ENCODE measurements around the gene CELF2.

The CELF2 gene

DNA sequence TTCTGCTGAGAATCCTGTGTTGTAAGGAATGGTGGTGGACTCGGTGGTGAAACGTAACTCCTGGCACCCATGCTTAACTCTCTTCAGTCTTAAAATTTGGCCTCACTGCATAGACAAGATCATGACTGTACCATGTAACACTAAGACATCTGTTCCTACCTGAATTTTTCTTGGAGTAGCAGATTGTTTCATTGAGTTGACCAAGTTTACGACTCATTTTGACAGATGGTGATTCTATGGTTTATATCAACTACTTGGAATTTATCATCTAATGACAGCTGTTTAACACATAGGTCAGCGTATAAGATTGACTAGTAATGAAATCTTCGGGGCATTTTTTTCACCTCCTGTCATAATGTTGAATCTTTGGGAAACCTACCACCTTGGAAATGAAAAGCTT lies 184.2 kb downstream of the CELF2 start:
- Histone ChIP-seq H3K4me1 (ENCODE audit: insufficient read depth, low read length) (peaks cover 25% of the 10 kb centered on the region), H3K9ac (ENCODE audit: low read length) (no peak overlapping the region), H3K9me3 (ENCODE audit: low read length) (no peaks in the 10 kb centered on the region), H3K27ac (ENCODE audit: low read depth, low read length) (no peak overlapping the region), H3K36me3 (ENCODE audit: insufficient read depth, low read length) (peaks cover 4% of the 10 kb centered on the region), H3K4me3 (ENCODE audit: low read depth in 1 of 2, low read length in 2 of 2) (no peak overlapping the region), H3K27me3 (ENCODE audit: control insufficient read depth in 1 of 2, insufficient read depth in 2 of 2, low read length in 2 of 2) (no peaks in the 10 kb centered on the region)

DNA sequence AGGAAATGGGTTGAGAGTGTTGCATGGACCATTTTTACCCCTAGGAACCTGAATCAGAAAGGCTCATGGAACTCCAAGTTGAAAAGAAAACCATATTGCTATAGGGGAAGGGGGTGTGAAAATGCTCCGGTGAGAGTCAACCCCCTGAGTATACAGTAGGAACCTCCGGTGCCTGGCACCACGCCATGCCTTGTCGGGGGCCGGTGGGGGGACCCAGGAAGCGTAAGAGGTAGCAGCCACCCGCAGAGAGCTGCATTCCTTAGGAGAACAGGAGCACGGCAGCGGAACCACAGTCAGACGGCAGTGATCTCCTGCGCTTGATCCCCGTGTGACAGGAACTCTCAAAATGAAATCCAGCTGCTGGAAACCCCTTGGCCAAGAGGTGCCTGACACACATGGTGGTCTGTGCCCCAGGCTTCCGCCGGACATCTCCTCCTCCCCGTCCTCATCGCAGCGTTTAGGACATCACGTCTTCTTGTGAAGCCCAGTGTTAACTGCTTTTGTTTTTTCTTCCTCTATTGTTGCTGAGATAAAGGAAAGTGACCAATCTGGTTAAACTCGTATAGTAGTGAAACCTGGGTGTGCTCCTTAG lies 186.8 kb downstream of the CELF2 start:
- Histone ChIP-seq H3K4me1 (ENCODE audit: insufficient read depth, low read length) (peaks cover 13% of the 10 kb centered on the region), H3K27ac (ENCODE audit: low read depth, low read length) (no peak overlapping the region), H3K9me3 (ENCODE audit: low read length) (no peaks in the 10 kb centered on the region), H3K9ac (ENCODE audit: low read length) (no peak overlapping the region), H3K27me3 (ENCODE audit: control insufficient read depth in 1 of 2, insufficient read depth in 2 of 2, low read length in 2 of 2) (no peaks in the 10 kb centered on the region), H3K36me3 (ENCODE audit: insufficient read depth, low read length) (peaks cover under 1% of the 10 kb centered on the region), H3K4me3 (ENCODE audit: low read depth in 1 of 2, low read length in 2 of 2) (no peak overlapping the region)

- no peaks in the 10 kb centered on the region for H3K27me3 ChIP-seq (ENCODE audit: control insufficient read depth in 1 of 2, insufficient read depth in 2 of 2, low read length in 2 of 2)
- no peaks in the 10 kb centered on the region for H3K36me3 ChIP-seq (ENCODE audit: insufficient read depth, low read length)
- H3K9me3 ChIP-seq (ENCODE audit: low read length) = no peaks in the 10 kb centered on the region
- H3K4me1 ChIP-seq (ENCODE audit: insufficient read depth, low read length) = peaks cover 18% of the 10 kb centered on the region
- no peak overlapping the region for H3K27ac ChIP-seq (ENCODE audit: low read depth, low read length)
- H3K4me3 ChIP-seq (ENCODE audit: low read depth in 1 of 2, low read length in 2 of 2) = no peak overlapping the region
- no peak overlapping the region for H3K9ac ChIP-seq (ENCODE audit: low read length)
These were observed 187.5 kb downstream of the CELF2 start for GRCh38 chr10:11205030-11205772.

DNA sequence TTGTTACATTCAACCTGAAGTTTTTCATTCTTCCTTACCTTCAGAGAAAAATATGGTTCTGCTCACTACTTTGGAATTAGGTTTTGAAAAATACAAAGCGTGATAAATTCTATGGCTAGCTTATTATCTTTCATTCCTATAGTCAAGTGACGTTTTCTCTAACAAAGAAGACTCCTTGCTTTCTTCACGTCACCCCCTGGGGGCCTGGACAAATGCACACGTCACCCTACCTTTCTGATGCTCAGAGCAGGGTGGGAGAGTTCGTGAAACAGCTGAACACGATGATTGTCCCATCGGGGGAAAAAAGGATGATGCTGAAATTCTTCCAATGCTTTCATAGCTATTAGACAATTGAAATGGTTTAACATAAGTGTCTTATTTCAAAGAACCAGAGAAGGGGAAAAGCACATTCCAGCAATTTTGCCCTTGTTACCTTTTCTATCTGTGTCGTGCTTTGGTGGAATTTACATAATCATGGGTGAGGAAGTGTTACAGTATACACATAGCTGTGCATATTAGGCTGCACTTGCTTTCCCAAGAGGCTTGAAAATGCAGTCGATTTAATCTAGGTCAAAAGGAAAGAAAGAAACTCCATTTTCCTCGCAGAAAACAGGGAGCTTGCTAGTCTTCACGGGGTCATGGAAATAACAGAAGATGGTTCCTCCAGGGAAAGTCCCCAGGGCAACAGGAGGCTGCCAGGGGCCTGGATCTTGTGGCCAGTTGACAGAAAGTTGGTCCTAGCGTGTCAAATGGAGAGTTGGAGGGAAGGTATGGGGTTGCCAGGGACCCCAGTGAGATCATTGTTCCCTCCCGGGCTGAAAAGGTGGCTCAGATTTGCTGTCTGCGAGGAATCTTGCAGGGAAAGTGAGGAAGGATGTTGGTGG lies 189.2 kb downstream of the CELF2 start:
- Histone ChIP-seq H3K36me3 (ENCODE audit: insufficient read depth, low read length) (no peaks in the 10 kb centered on the region), H3K27me3 (ENCODE audit: control insufficient read depth in 1 of 2, insufficient read depth in 2 of 2, low read length in 2 of 2) (no peaks in the 10 kb centered on the region), H3K4me1 (ENCODE audit: insufficient read depth, low read length) (peaks cover 21% of the 10 kb centered on the region), H3K4me3 (ENCODE audit: low read depth in 1 of 2, low read length in 2 of 2) (no peak overlapping the region), H3K9me3 (ENCODE audit: low read length) (no peaks in the 10 kb centered on the region), H3K27ac (ENCODE audit: low read depth, low read length) (no peak overlapping the region), H3K9ac (ENCODE audit: low read length) (no peak overlapping the region)

DNA sequence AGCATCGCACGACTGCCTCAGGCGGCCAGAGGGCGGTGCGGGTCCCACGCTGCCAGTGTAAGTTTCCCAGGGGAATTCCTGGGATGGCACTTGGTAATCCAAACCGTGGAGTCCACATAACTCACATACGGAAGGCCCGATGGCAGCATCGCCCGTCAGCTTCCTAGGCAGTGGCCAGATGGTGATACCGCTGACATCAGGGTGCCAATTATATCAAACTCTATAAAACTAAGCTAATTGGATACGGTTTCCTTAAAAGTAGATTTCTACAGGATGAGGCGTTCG lies 189.8 kb downstream of the CELF2 start:
- Histone ChIP-seq H3K27ac (ENCODE audit: low read depth, low read length) (no peak overlapping the region), H3K27me3 (ENCODE audit: control insufficient read depth in 1 of 2, insufficient read depth in 2 of 2, low read length in 2 of 2) (no peaks in the 10 kb centered on the region), H3K4me1 (ENCODE audit: insufficient read depth, low read length) (peaks cover 25% of the 10 kb centered on the region), H3K9ac (ENCODE audit: low read length) (no peak overlapping the region), H3K9me3 (ENCODE audit: low read length) (no peaks in the 10 kb centered on the region), H3K4me3 (ENCODE audit: low read depth in 1 of 2, low read length in 2 of 2) (no peak overlapping the region), H3K36me3 (ENCODE audit: insufficient read depth, low read length) (no peaks in the 10 kb centered on the region)

GRCh38 chr10:11208243-11208642 lies 190.6 kb downstream of the CELF2 start:
- H3K9ac ChIP-seq (ENCODE audit: low read length) = no peak overlapping the region
- H3K4me1 ChIP-seq (ENCODE audit: insufficient read depth, low read length) = peaks cover 25% of the 10 kb centered on the region
- no peaks in the 10 kb centered on the region for H3K36me3 ChIP-seq (ENCODE audit: insufficient read depth, low read length)
- H3K9me3 ChIP-seq (ENCODE audit: low read length) = no peaks in the 10 kb centered on the region
- H3K27me3 ChIP-seq (ENCODE audit: control insufficient read depth in 1 of 2, insufficient read depth in 2 of 2, low read length in 2 of 2) = no peaks in the 10 kb centered on the region
- H3K4me3 ChIP-seq (ENCODE audit: low read depth in 1 of 2, low read length in 2 of 2) = no peak overlapping the region
- H3K27ac ChIP-seq (ENCODE audit: low read depth, low read length) = no peak overlapping the region

DNA sequence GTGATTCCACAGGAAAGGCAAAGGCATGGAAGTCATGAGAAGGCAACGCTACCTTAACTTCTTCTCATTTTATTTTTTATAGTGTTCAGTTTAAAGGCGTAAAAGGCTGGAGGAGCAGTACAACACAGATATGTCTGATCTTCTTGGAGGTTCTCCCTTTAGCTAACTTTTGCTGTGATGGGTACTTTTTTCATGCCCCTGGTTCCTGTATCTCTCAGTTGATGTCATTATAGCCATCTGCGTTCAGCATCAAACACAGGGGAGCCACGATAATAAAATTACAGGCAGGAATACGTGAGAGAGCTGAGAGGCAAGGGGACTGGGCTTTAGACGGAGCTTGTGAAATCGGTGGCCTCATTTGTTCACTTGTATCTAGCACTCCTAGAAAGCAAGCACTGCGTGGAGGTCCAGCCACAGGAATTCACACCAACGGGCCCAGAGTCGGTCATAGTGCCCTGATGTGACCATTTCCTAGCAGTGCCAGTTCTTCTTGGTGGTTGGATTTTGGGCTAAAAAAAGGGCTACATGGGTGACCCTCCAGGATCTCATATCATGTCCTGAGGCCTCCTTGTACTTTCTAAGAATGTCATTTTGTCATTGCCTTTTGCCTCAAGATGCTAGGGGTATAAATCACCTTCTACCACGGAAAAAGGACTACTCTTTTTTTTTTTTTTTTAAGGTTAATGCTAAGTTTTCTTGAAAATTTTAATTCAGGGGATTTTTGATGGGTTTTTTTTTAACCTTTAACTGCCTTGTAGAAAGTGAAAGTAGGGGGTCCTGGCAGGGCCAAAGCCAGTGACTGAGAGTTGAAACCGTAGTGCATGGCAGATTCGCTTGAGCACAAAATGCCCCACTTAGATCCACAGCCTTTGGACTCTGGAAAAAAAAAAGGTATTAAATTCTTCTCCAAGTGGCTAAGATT lies 191.5 kb downstream of the CELF2 start:
- H3K4me1 ChIP-seq (ENCODE audit: insufficient read depth, low read length) = peaks cover 25% of the 10 kb centered on the region
- no peaks in the 10 kb centered on the region for H3K27me3 ChIP-seq (ENCODE audit: control insufficient read depth in 1 of 2, insufficient read depth in 2 of 2, low read length in 2 of 2)
- H3K36me3 ChIP-seq (ENCODE audit: insufficient read depth, low read length) = no peaks in the 10 kb centered on the region
- H3K9me3 ChIP-seq (ENCODE audit: low read length) = no peaks in the 10 kb centered on the region
- H3K4me3 ChIP-seq (ENCODE audit: low read depth in 1 of 2, low read length in 2 of 2) = no peak overlapping the region
- no peak overlapping the region for H3K9ac ChIP-seq (ENCODE audit: low read length)
- H3K27ac ChIP-seq (ENCODE audit: low read depth, low read length) = no peak overlapping the region

GRCh38 chr10:11209830-11210181 lies 192.1 kb downstream of the CELF2 start:
- H3K36me3 ChIP-seq (ENCODE audit: insufficient read depth, low read length) = no peaks in the 10 kb centered on the region
- peaks cover 25% of the 10 kb centered on the region for H3K4me1 ChIP-seq (ENCODE audit: insufficient read depth, low read length)
- no peak overlapping the region for H3K4me3 ChIP-seq (ENCODE audit: low read depth in 1 of 2, low read length in 2 of 2)
- H3K9me3 ChIP-seq (ENCODE audit: low read length) = no peaks in the 10 kb centered on the region
- H3K9ac ChIP-seq (ENCODE audit: low read length) = no peak overlapping the region
- no peak overlapping the region for H3K27ac ChIP-seq (ENCODE audit: low read depth, low read length)
- H3K27me3 ChIP-seq (ENCODE audit: control insufficient read depth in 1 of 2, insufficient read depth in 2 of 2, low read length in 2 of 2) = no peaks in the 10 kb centered on the region

GRCh38 chr10:11210211-11210922 lies 192.7 kb downstream of the CELF2 start:
- H3K9ac ChIP-seq (ENCODE audit: low read length) = no peak overlapping the region
- H3K36me3 ChIP-seq (ENCODE audit: insufficient read depth, low read length) = no peaks in the 10 kb centered on the region
- H3K9me3 ChIP-seq (ENCODE audit: low read length) = no peaks in the 10 kb centered on the region
- no peak overlapping the region for H3K27ac ChIP-seq (ENCODE audit: low read depth, low read length)
- no peak overlapping the region for H3K4me3 ChIP-seq (ENCODE audit: low read depth in 1 of 2, low read length in 2 of 2)
- H3K27me3 ChIP-seq (ENCODE audit: control insufficient read depth in 1 of 2, insufficient read depth in 2 of 2, low read length in 2 of 2) = no peaks in the 10 kb centered on the region
- H3K4me1 ChIP-seq (ENCODE audit: insufficient read depth, low read length) = peaks cover 21% of the 10 kb centered on the region

DNA sequence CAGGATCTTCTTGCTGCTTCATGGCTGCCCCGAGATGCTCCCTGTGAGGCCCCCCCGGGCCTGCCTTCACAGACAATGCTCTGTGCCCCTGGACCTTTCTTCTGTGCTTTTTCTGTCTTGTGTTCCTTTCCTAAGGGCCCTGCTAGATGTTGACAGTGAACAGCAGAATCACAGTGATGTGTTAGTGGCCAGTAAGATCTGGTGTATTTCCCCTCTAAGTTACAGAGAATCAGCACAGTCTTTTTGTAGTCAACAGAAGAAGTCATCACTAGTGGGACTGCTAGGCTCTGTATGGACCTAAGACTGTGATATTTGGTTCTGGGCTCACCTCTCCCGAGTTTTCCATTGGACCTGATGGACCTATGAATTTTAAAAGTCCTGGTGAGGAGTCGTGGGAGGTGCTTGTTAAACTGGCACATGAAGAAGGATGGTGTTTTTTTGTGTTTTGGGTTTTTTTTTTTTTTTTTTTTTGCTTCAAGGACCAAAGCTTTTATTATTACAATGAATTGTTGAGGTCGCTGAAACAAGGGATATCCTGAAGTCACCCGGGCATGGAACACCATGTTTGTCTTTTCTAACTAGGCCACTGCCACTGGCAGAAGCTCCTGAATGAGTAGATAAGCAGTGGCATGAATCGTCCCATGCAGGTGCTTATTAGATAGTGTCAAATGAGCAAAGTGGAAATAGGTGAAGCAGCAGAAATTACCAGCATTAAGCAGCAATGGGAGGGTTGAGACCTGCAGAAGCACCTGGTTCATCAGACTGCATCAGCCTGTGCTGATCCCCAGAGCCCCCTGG lies 194.8 kb downstream of the CELF2 start:
- Histone ChIP-seq H3K27ac (ENCODE audit: low read depth, low read length) (no peak overlapping the region), H3K4me3 (ENCODE audit: low read depth in 1 of 2, low read length in 2 of 2) (no peak overlapping the region), H3K27me3 (ENCODE audit: control insufficient read depth in 1 of 2, insufficient read depth in 2 of 2, low read length in 2 of 2) (no peaks in the 10 kb centered on the region), H3K9me3 (ENCODE audit: low read length) (no peaks in the 10 kb centered on the region), H3K36me3 (ENCODE audit: insufficient read depth, low read length) (peaks cover 4% of the 10 kb centered on the region), H3K4me1 (ENCODE audit: insufficient read depth, low read length) (peaks cover 17% of the 10 kb centered on the region), H3K9ac (ENCODE audit: low read length) (no peak overlapping the region)
